ENCODE data around the gene C3orf80.
"Not testable (repeated sequence)": the region's sequence is repeated elsewhere in the genome, so short reads cannot be mapped to it uniquely, and the experiment has no call there.

Gene C3orf80

GRCh38 chr3:160213191-160213590 is 12.0 kb upstream of the C3orf80 start:
- DNase-seq (ENCODE audit: low read depth), result no peak

GRCh38 chr3:160217675-160218074 is 7.5 kb upstream of the C3orf80 start:
- DNase-seq (ENCODE audit: low read depth), result no peak

GRCh38 chr3:160218136-160218535 is 7.1 kb upstream of the C3orf80 start:
- DNase-seq (ENCODE audit: low read depth), result no peak

GRCh38 chr3:160220038-160220437 is 5.2 kb upstream of the C3orf80 start:
- DNase-seq (ENCODE audit: low read depth), result no peak

- no peak for DNase-seq (ENCODE audit: low read depth)
These were observed 4.2 kb upstream of the C3orf80 start for GRCh38 chr3:160221019-160221418.

GRCh38 chr3:160224256-160224655 is 966 bp upstream of the C3orf80 start:
- DNase-seq (ENCODE audit: low read depth), result no peak

GRCh38 chr3:160224811-160225175 is 429 bp upstream of the C3orf80 start:
- no peak for DNase-seq (ENCODE audit: low read depth)

- no peak for DNase-seq (ENCODE audit: low read depth)
These were observed 1.0 kb downstream of the C3orf80 start for GRCh38 chr3:160226026-160226907.

- no peak for DNase-seq (ENCODE audit: low read depth)
These were observed 2.2 kb downstream of the C3orf80 start for GRCh38 chr3:160227419-160227818.

- no peak for DNase-seq (ENCODE audit: low read depth)
These were observed 6.8 kb downstream of the C3orf80 start for GRCh38 chr3:160232014-160232413.

- DNase-seq (ENCODE audit: low read depth), result not testable (repeated sequence)
These were observed 15.5 kb downstream of the C3orf80 start for GRCh38 chr3:160240719-160241118.

GRCh38 chr3:160245261-160245800 is 20.1 kb downstream of the C3orf80 start:
- peak; percentile 11 for DNase-seq (ENCODE audit: low read depth)

GRCh38 chr3:160247766-160248165 is 22.5 kb downstream of the C3orf80 start:
- no peak for DNase-seq (ENCODE audit: low read depth)

- no peak for DNase-seq (ENCODE audit: low read depth)
These were observed 28.1 kb downstream of the C3orf80 start for GRCh38 chr3:160253298-160253697.

- DNase-seq (ENCODE audit: low read depth), result no peak
These were observed 32.4 kb downstream of the C3orf80 start for GRCh38 chr3:160257606-160258005.

- no peak for DNase-seq (ENCODE audit: low read depth)
These were observed 34.4 kb downstream of the C3orf80 start for GRCh38 chr3:160259589-160259988.

- DNase-seq (ENCODE audit: low read depth), result no peak
These were observed 35.5 kb downstream of the C3orf80 start for GRCh38 chr3:160260587-160261270.

- no peak for DNase-seq (ENCODE audit: low read depth)
These were observed 39.9 kb downstream of the C3orf80 start for GRCh38 chr3:160265088-160265487.

All from non-pigmented ciliary epithelial cell (primary cell).